HCT116 (cell line): ENCODE measurements around the gene DMRTA2. TPM values are rescaled to one million over a fixed set of nuclear protein-coding genes. Genes with fewer than 3 reads are reported as not detected.

ENCODE experiments used
- ATAC-seq: fragments of 200-7000 bp; cut with Tn5 transposase; 2 replicates; pipeline ENCODE4 v1.9.1; 2020; ENCODE audit warnings: mild to moderate bottlenecking, moderate library complexity
- BruUV-seq: library from RNA; stranded (reverse); fragments of 400-500 nt; replicated peaks from 2 replicates; lab custom pipeline; 2021; lab: Mats Ljungman, UMichigan
- CTCF ChIA-PET: fragments of 300-600 bp; sonication (Branson Sonifier 250); formaldehyde crosslinking; loops from one replicate; lab custom pipeline; 2021; ENCODE audit warnings: antibody characterized with exemption; lab: Charles Lee
- POLR2A ChIA-PET: fragments of 300-600, 350-600 bp; sonication (Branson Sonifier 250); formaldehyde crosslinking; loops from one replicate; lab custom pipeline; 2021; ENCODE audit warnings: antibody characterized with exemption; lab: Charles Lee
- RAD21 ChIA-PET, 2 experiments: fragments of 300-600 bp; sonication (Branson Sonifier 250); formaldehyde crosslinking; loops; one replicate each; lab custom pipeline; 2023; ENCODE audit warnings: low total read pairs in 2 of 2; ENCODE audit not compliant: uncharacterized antibody in 2 of 2, unreplicated experiment in 2 of 2, low non-redundant PET in 1 of 2; lab: Charles Lee
- DNase-seq: peaks from one replicate; pipeline ENCODE4 v3.0.0-alpha.2; 2010; ENCODE audit warnings: low read depth, low spot score
- H2AFZ ChIP-seq: fragments of 200-600 bp; shearing (Covaris generic), sonication (generic); 2 replicates; pipeline ENCODE4 v1.6.1; 2017; ENCODE audit warnings: low read depth, mixed run types, mixed read lengths, antibody characterized with exemption, low read length; ENCODE audit not compliant: poor library complexity, severe bottlenecking
- H3K27ac ChIP-seq: 2 replicates; pipeline ENCODE4 v1.5.1; 2012; ENCODE audit warnings: low read depth, low read length
- H3K27me3 ChIP-seq: fragments of 200-600 bp; sonication (generic); 2 replicates; pipeline ENCODE4 v1.6.1; 2016; ENCODE audit warnings: mixed run types, low read length, mixed read lengths; ENCODE audit not compliant: insufficient read depth
- H3K36me3 ChIP-seq, 2 experiments: fragments of 200-500 bp in 1 of 2; fragments of 200-600 bp in 1 of 2; sonication (Bioruptor generic) in 1 of 2; sonication (generic) in 1 of 2; 2 replicates each; pipeline versions ENCODE4 v1.5.1 to v1.6.1; 2014 to 2016; ENCODE audit warnings: low read length in 2 of 2, inconsistent platforms in 1 of 2, mixed read lengths in 1 of 2, mixed run types in 1 of 2; ENCODE audit not compliant: insufficient read depth in 2 of 2, control insufficient read depth in 1 of 2
- H3K4me1 ChIP-seq, 2 experiments: fragments of 200-600 bp in 1 of 2; sonication (generic) in 1 of 2; 2 replicates each; pipeline versions ENCODE4 v1.5.1 to v1.6.1; 2012 to 2017; ENCODE audit warnings: low read length in 2 of 2, inconsistent platforms in 1 of 2, mild to moderate bottlenecking in 1 of 2, mixed read lengths in 1 of 2, mixed run types in 1 of 2, moderate library complexity in 1 of 2; ENCODE audit not compliant: insufficient read depth in 2 of 2, control insufficient read depth in 1 of 2
- H3K4me2 ChIP-seq: fragments of 200-600 bp; sonication (generic); 2 replicates; pipeline ENCODE4 v1.6.1; 2017; ENCODE audit warnings: mixed run types, low read length, mixed read lengths
- H3K4me3 ChIP-seq, 2 experiments: fragments of 200-600 bp in 1 of 2; sonication (generic) in 1 of 2; replicated peaks in 1 of 2; 2 replicates each; pipeline ENCODE4 v1.5.1; 2011 to 2016; ENCODE audit warnings: low read length in 2 of 2, control low read depth in 1 of 2, low read depth in 1 of 2, mild to moderate bottlenecking in 1 of 2, mixed read lengths in 1 of 2, mixed run types in 1 of 2
- H3K79me2 ChIP-seq: fragments of 200-600 bp; sonication (generic); 2 replicates; pipeline ENCODE4 v1.6.1; 2017; ENCODE audit warnings: mild to moderate bottlenecking, mixed run types, low read length, moderate library complexity, mixed read lengths; ENCODE audit not compliant: insufficient read depth
- H3K9ac ChIP-seq: fragments of 200-600 bp; sonication (generic); 2 replicates; pipeline ENCODE4 v1.6.1; 2016; ENCODE audit warnings: low read length, mixed read lengths
- H3K9me2 ChIP-seq: fragments of 200-600 bp; sonication (generic), shearing (Covaris generic); 2 replicates; pipeline ENCODE4 v1.6.1; 2017; ENCODE audit warnings: mixed run types, mild to moderate bottlenecking, moderate library complexity; ENCODE audit not compliant: insufficient read depth
- H3K9me3 ChIP-seq, 2 experiments: fragments of 200-500 bp in 1 of 2; fragments of 200-600 bp in 1 of 2; sonication (Bioruptor generic) in 1 of 2; sonication (generic) in 1 of 2; 2 replicates each; pipeline ENCODE4 v1.6.1; 2014 to 2017; ENCODE audit warnings: low read length in 2 of 2, mixed read lengths in 2 of 2, inconsistent platforms in 1 of 2, low read depth in 1 of 2, mild to moderate bottlenecking in 1 of 2, mixed run types in 1 of 2, moderate library complexity in 1 of 2; ENCODE audit not compliant: control insufficient read depth in 1 of 2, insufficient read depth in 1 of 2
- H4K20me1 ChIP-seq: fragments of 200-600 bp; sonication (generic), shearing (Covaris generic); 2 replicates; pipeline ENCODE4 v1.6.1; 2017; ENCODE audit warnings: mixed run types, mild to moderate bottlenecking, moderate library complexity; ENCODE audit not compliant: insufficient read depth
- ATF3 ChIP-seq: IDR thresholded peaks from 2 replicates; pipeline ENCODE4 v1.6.1; 2012
- CBX3 ChIP-seq: IDR thresholded peaks from 2 replicates; pipeline ENCODE4 v1.6.1; 2012; ENCODE audit warnings: low read depth
- CEBPB ChIP-seq: IDR thresholded peaks from 2 replicates; pipeline ENCODE4 v1.6.1; 2012; ENCODE audit warnings: low read depth
- EGR1 ChIP-seq: IDR thresholded peaks from 2 replicates; pipeline ENCODE4 v1.6.1; 2012; ENCODE audit warnings: low read depth
- ELF1 ChIP-seq: IDR thresholded peaks from 2 replicates; pipeline ENCODE4 v1.6.1; 2012; ENCODE audit warnings: low read depth, borderline replicate concordance
- EZH2 ChIP-seq: fragments of 200-600 bp; sonication (generic); IDR thresholded peaks from 2 replicates; pipeline ENCODE4 v1.6.1; 2017; ENCODE audit warnings: antibody characterized with exemption, mixed run types
- EZH2phosphoT487 ChIP-seq: fragments of 200-600 bp; IDR thresholded peaks from 2 replicates; pipeline ENCODE4 v1.6.1; 2018; ENCODE audit warnings: antibody characterized with exemption, borderline replicate concordance
- FOSL1 ChIP-seq: IDR thresholded peaks from 2 replicates; pipeline ENCODE4 v1.6.1; 2012; ENCODE audit warnings: low read depth
- JUND ChIP-seq: IDR thresholded peaks from 2 replicates; pipeline ENCODE4 v1.6.1; 2012
- RAD21 ChIP-seq: IDR thresholded peaks from 2 replicates; pipeline ENCODE4 v1.6.1; 2012; ENCODE audit warnings: low read depth, mild to moderate bottlenecking
- SRF ChIP-seq: IDR thresholded peaks from 2 replicates; pipeline ENCODE4 v1.6.1; 2012; ENCODE audit warnings: low read depth
- ZNF274 ChIP-seq: fragments of 200-500 bp; sonication (Bioruptor generic); IDR thresholded peaks from 2 replicates; pipeline ENCODE4 v1.6.1; 2014; ENCODE audit warnings: mild to moderate bottlenecking, low read depth, low read length, inconsistent platforms
- intact Hi-C: fragments of 100-400 bp; cut with micrococcal nuclease; formaldehyde crosslinking; loops from 2 replicates; pipeline ENCODE4 v1.10.0; 2022
- total RNA-seq: library from RNA; stranded (reverse); gene quantifications from one replicate; pipeline ENCODE4 v1.2.1, GENCODE V29; 2021; ENCODE audit not compliant: unreplicated experiment
- TF ChIP-seq, protein P1 (sequence below), 3 experiments: fragments of 200-600 bp in 1 of 3; sonication (generic) in 1 of 3; IDR thresholded peaks in 2 of 3; conservative IDR thresholded peaks in 1 of 3; 2 replicates each; pipeline ENCODE4 v1.5.1; 2012 to 2017; ENCODE audit warnings: low read depth in 2 of 3, low read length in 2 of 3, antibody characterized with exemption in 1 of 3, borderline replicate concordance in 1 of 3, control low read depth in 1 of 3, mild to moderate bottlenecking in 1 of 3, mixed read lengths in 1 of 3, mixed run types in 1 of 3, moderate library complexity in 1 of 3; ENCODE audit not compliant: insufficient read depth in 1 of 3

Gene DMRTA2
- total RNA-seq, 1 experiment from 2014 or later, result not detected

DNA sequence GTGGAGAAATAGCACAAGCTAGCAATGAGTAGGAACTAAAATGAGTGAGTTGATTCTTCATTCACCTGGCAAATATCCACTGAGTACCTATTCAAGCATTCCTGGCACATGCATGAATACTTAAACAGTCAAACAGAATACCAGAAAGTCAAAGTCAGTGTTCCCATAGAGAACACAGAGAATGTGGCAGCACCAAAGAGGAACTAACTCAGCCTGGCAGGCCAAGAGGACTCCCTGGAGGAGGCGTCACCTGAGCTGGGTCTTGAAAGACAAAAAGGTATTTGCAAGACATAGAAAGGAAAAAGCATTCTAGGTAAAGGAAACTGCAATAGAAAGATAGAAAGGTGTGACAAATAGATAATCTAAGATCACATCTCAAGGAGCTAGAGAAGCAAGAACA, 49.7 kb downstream of the DMRTA2 start:
- H3K9me3 ChIP-seq, result no peaks in the 10 kb centered on the region
- DNase-seq (no peak), ATAC-seq (no peak)
- no peak overlapping the region for H3K9ac ChIP-seq
- TF ChIP-seq CBX3 (no peak), ELF1 (no peak), EGR1 (no peak), RAD21 (no peak), ATF3 (no peak), JUND (no peak), CEBPB (no peak), FOSL1 (no peak), ZNF274 (no peak), SRF (no peak), EZH2 (no peak), EZH2phosphoT487 (no peak)
- TF ChIP-seq, protein P1, sequence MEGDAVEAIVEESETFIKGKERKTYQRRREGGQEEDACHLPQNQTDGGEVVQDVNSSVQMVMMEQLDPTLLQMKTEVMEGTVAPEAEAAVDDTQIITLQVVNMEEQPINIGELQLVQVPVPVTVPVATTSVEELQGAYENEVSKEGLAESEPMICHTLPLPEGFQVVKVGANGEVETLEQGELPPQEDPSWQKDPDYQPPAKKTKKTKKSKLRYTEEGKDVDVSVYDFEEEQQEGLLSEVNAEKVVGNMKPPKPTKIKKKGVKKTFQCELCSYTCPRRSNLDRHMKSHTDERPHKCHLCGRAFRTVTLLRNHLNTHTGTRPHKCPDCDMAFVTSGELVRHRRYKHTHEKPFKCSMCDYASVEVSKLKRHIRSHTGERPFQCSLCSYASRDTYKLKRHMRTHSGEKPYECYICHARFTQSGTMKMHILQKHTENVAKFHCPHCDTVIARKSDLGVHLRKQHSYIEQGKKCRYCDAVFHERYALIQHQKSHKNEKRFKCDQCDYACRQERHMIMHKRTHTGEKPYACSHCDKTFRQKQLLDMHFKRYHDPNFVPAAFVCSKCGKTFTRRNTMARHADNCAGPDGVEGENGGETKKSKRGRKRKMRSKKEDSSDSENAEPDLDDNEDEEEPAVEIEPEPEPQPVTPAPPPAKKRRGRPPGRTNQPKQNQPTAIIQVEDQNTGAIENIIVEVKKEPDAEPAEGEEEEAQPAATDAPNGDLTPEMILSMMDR (IDR thresholded peaks at IDR 0.05 in 2 of 3, conservative IDR thresholded peaks at IDR 0.05 in 1 of 3; ENCODE audit: borderline replicate concordance in 1 of 3, insufficient read depth in 1 of 3, low read depth in 2 of 3, low read length in 2 of 3), result no peak
- ChIA-PET POLR2A (no interaction called here), CTCF (interaction anchor here (1.7 kb wide), 1 partner anchor 230 kb away, joined by 5 read pairs; no protein-coding TSS in a partner anchor), RAD21 (no interaction called here)
- H3K27me3 ChIP-seq, result peaks cover 9% of the 10 kb centered on the region; the same call in 1 of the 2 replicates
- H3K27ac ChIP-seq, result no peak overlapping the region
- no TSS peak for BruUV-seq
- H4K20me1 ChIP-seq, result no peaks in the 10 kb centered on the region
- H3K4me3 ChIP-seq, result no peak overlapping the region
- H3K9me2 ChIP-seq, result no peaks in the 10 kb centered on the region
- intact Hi-C loops, result no loop called here
- H3K4me2 ChIP-seq, result no peak overlapping the region
- no peaks in the 10 kb centered on the region for H3K79me2 ChIP-seq
- no peaks in the 10 kb centered on the region for H3K4me1 ChIP-seq
- no peaks in the 10 kb centered on the region for H3K36me3 ChIP-seq
- no peak overlapping the region for H2AFZ ChIP-seq
